ENCODE results near the gene NRBP1. TPM values are rescaled to one million over a fixed set of nuclear protein-coding genes. Genes with fewer than 3 reads are reported as not detected.

NRBP1 gene
- total and polyA plus RNA-seq, 9 of the 15 experiments (the other 6 are each of a cell fraction or from before 2014, with no cell fraction given) = 2.9 to 84.5 (median 36.9) TPM

GRCh38 chr2:27380626-27381545, 47.5 kb upstream of the NRBP1 start, which contains the start of gene ZNF513 (continued):
- TF ChIP-seq RBM14 (IDR thresholded peaks at IDR 0.05; ENCODE audit: borderline replicate concordance, insufficient read depth, low read depth, low read length) = no peak
- no peak for TF ChIP-seq TGIF2 (CRISPR knock-in tag; IDR thresholded peaks at IDR 0.05)
- no peak for TF ChIP-seq ZNF121 (CRISPR knock-in tag; conservative IDR thresholded peaks at IDR 0.05)
- TF ChIP-seq FOXM1 (IDR thresholded peaks at IDR 0.05; ENCODE audit: low read depth) = no peak
- TF ChIP-seq FOXM1 (CRISPR knock-in tag; IDR thresholded peaks at IDR 0.05; ENCODE audit: low read depth) = 0 out of 2 replicates have a peak, but pooled peaks have one; percentile 79
- TF ChIP-seq MLLT1 (IDR thresholded peaks at IDR 0.05) = peak in 1 of 2 experiments; percentile 74; a peak in 1 of 4 replicates
- TF ChIP-seq SP2 (IDR thresholded peaks at IDR 0.05; ENCODE audit: extremely low read depth, low read depth, low read length, poor library complexity, severe bottlenecking) = no peak
- TF ChIP-seq RB1 (IDR thresholded peaks at IDR 0.05; ENCODE audit: low read depth) = peak; percentile 79; the same call in 1 of the 2 replicates
- TF ChIP-seq ZNF76 (CRISPR knock-in tag; IDR thresholded peaks at IDR 0.05; ENCODE audit: borderline replicate concordance) = 0 out of 2 replicates have a peak, but pooled peaks have one; percentile 55
- TF ChIP-seq ZBTB43 (CRISPR knock-in tag; IDR thresholded peaks at IDR 0.05) = 0 out of 2 replicates have a peak, but pooled peaks have one; percentile 44
- no peak for TF ChIP-seq ASH1L (IDR thresholded peaks at IDR 0.05; ENCODE audit: borderline replicate concordance, low read depth, partially characterized antibody)
- no peak for TF ChIP-seq GTF2B (IDR thresholded peaks at IDR 0.05; ENCODE audit: extremely low read depth, insufficient read length)
- 0 out of 2 replicates have a peak, but pooled peaks have one; percentile 70 for TF ChIP-seq LARP7 (IDR thresholded peaks at IDR 0.05)
- TF ChIP-seq RBFOX2 (IDR thresholded peaks at IDR 0.05; ENCODE audit: low read depth, low read length) = peak; percentile 88
- peak; percentile 67 for TF ChIP-seq ATF1 (CRISPR knock-in tag; IDR thresholded peaks at IDR 0.05)
- TF ChIP-seq ATF1 (tag; IDR thresholded peaks at IDR 0.05) = peak; percentile 95
- no peak for TF ChIP-seq NELFE (IDR thresholded peaks at IDR 0.05; ENCODE audit: insufficient read depth, insufficient read length)
- peak; percentile 91 for TF ChIP-seq L3MBTL2 (IDR thresholded peaks at IDR 0.05)
- peak; percentile 96 for TF ChIP-seq POLR2G (IDR thresholded peaks at IDR 0.05; ENCODE audit: low read depth, low read length)
- TF ChIP-seq ZC3H11A (IDR thresholded peaks at IDR 0.05; ENCODE audit: low read depth, low read length) = no peak
- TF ChIP-seq ILF3 (IDR thresholded peaks at IDR 0.05; ENCODE audit: borderline replicate concordance) = 0 out of 2 replicates have a peak, but pooled peaks have one; percentile 50
- TF ChIP-seq MIER1 (IDR thresholded peaks at IDR 0.05; ENCODE audit: low read depth) = no peak
- no peak for TF ChIP-seq SETDB1 (IDR thresholded peaks at IDR 0.05; ENCODE audit: low read length)
- no peak; the same call in 1 of the 2 replicates for TF ChIP-seq SP1 (CRISPR knock-in tag; IDR thresholded peaks at IDR 0.05)

Data from K562 (cell line).